Frontal cortex (tissue), 4 donors: Measurements from ENCODE around the gene LAG3. TPM values are rescaled to one million over a fixed set of nuclear protein-coding genes. Genes with fewer than 3 reads are reported as not detected.
A peak's percentile ranks its signal among the peaks of the same experiment; 100 is the strongest.
"Not testable (repeated sequence)": the region's sequence is repeated elsewhere in the genome, so short reads cannot be mapped to it uniquely, and the experiment has no call there.

Experiments
- DNase-seq, 2 donors: peaks; one replicate each; pipeline ENCODE4 v3.0.0; 2012; ENCODE audit warnings: low spot score in 2 of 2
- FAIRE-seq: peaks from 2 replicates; lab custom pipeline; 2012; peaks lifted over from hg19 to GRCh38; lab: Jason Lieb, UNC
- total RNA-seq: library from RNA; depleted of rRNA; stranded (reverse); fragments of >200 nt; gene quantifications from one replicate; pipeline ENCODE4 v1.2.3, GENCODE V29; 2014
- donor health status: control.
- donor health status: control.
- donor health status: control.

LAG3 gene
- under 0.01 TPM for total RNA-seq

DNA sequence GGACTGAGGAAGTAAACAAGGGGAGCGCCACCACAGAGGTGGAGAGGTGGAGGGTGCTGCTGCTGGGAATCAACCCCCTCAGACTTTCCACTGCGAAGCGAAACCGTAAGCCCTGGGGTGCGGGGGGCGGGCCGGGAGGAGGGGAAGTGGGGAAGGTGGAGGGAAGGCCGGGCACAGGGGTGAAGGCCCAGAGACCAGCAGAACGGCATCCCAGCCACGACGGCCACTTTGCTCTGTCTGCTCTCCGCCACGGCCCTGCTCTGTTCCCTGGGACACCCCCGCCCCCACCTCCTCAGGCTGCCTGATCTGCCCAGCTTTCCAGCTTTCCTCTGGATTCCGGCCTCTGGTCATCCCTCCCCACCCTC, at the start of gene LAG3:
Gene LAG3 (plus strand): TSS at position 190 of the 365 bp plus-strand sequence. CDS start 333 bp downstream, outside the sequence.
- DNase-seq (peak in 1 of 2 donors; percentile 39), FAIRE-seq (no peak)

DNA sequence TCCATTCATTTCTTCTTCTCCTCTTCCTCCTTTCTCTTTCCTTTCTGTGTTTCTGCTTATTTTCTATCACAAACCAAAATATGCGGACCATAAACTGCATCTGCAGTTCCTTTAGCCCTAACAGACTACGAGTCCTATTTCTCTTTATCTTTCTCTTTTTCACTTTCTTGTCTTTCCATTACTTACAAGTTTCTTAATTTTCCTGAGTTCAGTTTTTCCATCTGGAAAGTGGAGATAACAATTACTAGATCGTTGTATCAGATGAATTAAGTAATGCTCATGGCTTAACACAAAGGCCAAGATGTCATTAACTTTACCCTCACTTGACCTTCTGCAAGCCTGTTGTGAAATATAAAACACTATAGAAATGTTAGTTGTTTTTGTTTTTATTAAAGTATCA, 49.5 kb upstream of the LAG3 start:
- DNase-seq (no peak), FAIRE-seq (no peak)

DNA sequence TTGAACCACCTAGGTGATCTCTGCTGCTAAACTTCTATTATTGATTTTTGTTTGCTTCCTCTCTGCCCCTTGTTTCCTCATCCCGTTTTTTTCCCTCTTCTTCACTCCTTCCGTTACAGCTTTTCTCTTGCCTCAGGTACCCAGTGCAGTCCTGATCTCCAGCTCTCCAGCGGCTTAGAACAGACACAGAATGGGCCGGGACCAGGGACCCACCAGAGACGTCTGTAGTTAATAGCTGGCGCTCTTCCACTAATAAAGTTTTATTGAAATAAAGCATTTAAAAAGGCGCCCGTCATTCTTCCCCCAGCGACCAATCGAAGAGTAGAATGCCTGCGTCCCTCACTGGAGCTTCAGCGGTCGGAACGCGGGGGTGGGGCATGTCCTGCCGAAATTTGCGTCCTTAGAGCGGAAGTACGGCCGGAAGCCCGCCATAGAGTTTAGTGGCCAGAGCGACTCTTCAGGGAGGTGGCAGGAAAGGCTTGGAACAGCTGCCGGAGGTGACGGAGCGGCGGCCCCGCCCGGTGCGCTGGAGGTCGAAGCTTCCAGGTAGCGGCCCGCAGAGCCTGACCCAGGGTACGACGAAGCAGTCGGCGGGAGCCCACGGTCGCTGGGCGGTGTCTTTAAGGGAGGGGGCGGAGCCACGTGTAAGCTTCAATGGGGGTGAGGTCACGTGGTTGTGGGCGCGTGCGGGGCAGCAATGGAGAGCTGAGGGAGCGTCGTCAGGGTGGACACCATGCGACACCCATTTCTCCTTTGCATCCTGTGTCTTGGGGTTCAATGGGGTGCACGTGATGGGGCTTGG, 48.5 kb upstream of the LAG3 start, which contains the start of gene COPS7A:
Gene COPS7A (plus strand): TSS at position 440 of the 802 bp plus-strand sequence. CDS start 611 bp downstream, outside the sequence.
- FAIRE-seq, result peak; percentile 54
- peak; percentile 92 to 95 for DNase-seq

DNA sequence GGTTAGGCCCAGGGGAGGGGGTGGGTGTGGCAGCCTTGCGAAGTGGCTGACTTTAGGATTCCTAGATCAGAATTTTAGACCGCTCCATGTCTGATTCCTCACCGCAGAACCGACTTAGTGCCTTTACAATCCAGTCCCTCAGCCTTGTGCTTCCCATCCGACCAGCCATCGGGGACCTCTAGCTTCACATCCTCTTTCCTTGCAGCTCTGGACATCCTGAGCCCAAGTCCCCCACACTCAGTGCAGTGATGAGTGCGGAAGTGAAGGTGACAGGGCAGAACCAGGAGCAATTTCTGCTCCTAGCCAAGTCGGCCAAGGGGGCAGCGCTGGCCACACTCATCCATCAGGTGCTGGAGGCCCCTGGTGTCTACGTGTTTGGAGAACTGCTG, 47.9 kb upstream of the LAG3 start:
- FAIRE-seq (no peak), DNase-seq (no peak)

DNA sequence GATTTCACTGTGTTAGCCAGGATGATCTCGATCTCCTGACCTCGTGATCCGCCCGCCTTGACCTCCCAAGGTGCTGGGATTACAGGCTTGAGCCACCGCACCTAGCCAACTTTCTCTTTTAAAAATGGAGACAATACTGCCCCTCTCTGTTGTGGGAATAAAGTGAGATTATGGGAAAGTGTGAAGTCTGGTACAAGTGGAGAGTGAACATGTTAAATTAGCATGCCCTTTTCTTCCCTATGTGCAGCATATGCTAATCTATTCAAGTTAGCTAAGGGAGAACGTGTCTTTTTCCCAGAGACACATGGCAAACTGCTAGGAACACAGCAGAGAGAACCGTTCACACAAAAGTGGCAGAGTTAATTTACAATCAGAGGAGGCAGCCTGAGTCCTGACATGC, 47.0 kb upstream of the LAG3 start:
- FAIRE-seq (no peak), DNase-seq (no peak)

DNA sequence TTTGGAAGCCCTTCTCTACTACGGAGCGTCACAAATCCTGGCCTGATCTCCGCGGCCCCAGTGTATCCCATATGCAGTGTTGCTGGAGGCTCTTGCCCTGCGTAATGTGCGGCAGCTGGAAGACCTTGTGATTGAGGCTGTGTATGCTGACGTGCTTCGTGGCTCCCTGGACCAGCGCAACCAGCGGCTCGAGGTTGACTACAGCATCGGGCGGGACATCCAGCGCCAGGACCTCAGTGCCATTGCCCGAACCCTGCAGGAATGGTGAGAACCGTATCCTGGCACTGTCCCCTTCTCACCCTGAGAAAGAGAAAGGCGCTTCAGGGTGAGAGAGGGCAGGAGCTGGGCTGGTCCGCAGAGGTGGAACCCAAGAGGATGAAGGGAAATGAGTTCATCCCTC, 43.1 kb upstream of the LAG3 start:
- no peak for DNase-seq
- FAIRE-seq, result no peak

DNA sequence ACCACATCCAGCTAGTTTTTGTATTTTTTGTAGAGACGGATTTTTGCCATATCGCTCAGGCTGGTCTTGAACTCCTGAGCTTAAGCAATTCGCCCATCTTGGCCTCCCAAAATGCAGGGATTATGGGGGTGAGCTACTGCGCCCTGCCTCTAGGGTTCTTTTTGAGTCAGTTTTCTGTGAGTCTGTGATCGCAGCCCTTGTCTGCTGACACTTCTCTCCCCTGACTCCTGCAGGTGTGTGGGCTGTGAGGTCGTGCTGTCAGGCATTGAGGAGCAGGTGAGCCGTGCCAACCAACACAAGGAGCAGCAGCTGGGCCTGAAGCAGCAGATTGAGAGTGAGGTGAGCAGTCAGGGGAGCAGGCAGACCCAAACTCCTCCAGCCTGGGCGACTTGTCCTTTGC, 42.2 kb upstream of the LAG3 start:
- DNase-seq (no peak), FAIRE-seq (no peak)

DNA sequence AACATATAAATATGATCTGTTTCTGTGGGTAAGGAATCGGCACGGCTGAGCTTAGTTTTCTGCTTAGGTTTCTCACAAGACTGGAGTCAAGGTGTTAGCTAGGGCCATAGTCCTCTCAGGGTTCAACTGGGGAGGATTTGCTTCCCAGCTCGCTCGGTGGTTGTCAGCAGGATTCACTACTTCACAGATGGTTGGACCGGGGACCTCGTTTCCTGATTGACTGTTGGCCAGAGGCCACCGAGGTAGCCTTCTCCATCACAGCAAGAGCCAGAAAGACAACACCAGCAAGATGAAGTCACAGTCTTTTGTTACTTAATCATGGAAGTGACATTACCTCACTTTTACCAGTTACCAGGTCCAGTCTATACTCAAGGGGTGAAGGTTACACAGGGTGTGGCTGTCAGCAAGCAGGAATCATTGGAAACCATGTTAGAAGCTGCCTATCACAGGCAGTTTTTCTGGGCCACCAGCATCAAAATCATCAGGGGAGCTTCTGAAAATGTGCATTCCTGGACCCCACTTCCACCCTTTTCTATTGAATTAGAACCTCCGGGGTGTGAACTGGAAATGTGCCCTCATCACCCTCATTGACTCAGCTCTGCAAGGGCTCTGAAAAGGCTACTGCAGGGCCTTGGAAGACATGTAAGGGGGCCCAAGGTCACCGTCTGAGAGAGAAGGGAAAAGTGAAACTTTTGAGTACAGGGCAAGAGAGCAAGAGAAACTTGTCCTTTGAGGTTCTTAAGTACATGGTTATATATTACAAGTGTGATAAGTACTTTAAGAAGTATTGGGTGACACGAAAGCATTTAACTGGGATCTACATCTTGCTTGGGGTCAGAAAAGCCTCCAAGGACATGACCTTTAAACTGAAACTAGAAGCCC, 37.6 kb upstream of the LAG3 start:
- DNase-seq, result no peak
- FAIRE-seq, result no peak

DNA sequence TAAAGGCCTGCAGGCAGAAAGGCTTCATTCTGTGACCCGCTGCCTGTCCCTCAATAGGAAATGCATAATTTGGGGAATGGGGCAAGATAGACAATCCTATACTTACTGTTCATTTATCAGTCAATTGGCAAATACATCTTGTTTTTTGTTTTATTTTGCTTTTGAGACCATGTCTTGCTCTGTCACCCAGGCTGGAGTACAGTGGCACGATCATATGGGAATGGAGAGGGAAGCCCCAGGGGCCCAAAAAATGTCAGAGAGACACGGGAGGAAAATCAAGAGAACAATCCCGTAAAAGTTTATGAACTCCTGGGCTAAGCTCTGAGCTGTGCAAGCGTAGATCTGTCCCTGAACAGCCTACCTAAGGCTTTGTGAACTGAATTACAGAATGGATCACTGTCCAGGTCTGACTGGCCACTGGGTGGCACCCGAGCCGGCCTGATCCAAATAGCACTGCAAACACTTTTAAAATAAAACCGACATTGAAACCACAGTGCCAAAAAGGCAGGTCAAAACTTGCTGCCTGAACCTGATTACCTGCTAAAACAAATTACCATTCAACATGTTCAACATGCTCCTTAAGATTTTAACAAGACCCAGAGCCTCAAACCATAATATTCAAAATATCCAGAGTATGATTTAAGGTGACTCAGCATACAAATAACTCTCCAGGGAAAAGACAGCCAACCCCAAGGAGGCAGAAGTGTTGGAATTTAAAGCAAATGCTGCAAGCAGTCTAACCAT, 36.7 kb upstream of the LAG3 start:
- DNase-seq (peak in 1 of 2 donors; percentile 71), FAIRE-seq (no peak)

DNA sequence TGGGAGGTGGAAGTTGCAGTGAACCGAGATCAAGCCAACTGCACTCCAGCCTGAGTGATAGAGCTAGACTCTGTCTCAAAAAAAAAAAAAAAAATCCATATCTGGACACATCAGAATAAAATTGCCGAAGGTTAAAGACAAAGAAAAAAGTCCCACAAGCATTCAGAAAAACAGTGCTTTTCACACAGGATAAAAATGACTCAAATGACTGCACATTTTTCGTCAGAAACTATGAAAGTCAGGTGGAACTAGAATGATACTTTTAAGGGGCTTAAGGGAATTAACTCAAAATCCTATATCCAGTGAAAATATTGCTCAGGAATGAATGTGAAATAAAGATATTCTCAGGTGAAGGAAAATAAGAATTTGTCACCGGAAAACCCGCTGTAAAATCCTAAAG, 35.6 kb upstream of the LAG3 start:
- FAIRE-seq, result no peak

DNA sequence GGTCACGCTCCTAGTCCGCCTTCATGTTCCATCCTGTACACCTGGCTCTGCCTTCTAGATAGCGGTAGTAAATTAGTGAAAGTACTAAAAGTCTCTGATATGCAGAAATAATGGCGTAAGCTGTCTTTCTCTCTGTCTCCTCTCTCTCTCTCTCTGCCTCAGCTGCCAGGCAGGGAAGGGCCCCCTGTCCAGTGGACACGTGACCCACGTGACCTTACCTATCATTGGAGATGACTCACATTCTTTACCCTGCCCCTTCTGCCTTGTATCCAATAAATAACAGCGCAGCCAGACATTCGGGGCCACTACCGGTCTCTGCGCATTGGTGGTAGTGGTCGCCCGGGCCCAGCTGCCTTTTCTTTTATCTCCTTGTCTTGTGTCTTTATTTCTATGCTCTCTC, 30.2 kb upstream of the LAG3 start:
- not testable (repeated sequence) for DNase-seq, FAIRE-seq

More for the DNA sequence above, 35.6 kb upstream of the LAG3 start:
- DNase-seq, result no peak

DNA sequence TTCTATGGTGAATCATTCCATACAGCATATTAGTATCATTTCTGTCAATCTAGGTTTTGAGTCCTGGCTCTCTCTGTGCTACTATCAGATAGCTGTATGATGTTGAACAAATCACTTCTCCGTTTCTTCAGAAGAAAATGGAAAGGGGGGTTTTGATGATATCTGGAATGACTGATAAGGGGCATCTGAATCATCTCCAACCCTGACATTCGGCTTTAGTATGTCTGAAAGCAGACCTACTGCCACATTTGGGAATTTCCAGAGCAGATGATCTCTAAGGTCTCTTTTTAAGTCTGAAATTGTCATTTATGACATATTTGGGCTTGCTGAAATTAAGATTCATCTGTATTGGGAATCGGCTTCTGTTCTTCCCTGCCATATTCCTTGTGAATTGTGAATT, 29.5 kb upstream of the LAG3 start:
- FAIRE-seq, result no peak

DNA sequence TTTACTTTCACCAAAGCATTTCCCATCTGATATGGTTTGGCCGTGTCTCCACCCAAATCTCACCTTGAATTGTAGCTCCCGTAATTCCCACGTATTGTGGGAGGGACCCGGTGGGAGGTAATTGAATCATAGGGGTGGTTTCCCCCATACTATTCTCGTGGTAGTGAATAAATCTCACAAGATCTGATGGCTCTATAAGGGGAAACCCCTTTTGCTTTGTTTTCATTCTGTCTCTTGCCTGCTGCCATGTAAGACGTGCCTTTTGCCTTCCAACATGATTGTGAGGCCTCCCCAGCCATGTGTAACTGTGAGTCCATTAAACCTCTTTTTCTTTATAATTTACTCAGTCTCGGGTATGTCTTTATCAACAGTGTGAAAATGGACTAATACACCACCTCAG, 29.0 kb upstream of the LAG3 start:
- not testable (repeated sequence) for FAIRE-seq, DNase-seq

More for the DNA sequence above, 29.5 kb upstream of the LAG3 start:
- DNase-seq, result no peak

DNA sequence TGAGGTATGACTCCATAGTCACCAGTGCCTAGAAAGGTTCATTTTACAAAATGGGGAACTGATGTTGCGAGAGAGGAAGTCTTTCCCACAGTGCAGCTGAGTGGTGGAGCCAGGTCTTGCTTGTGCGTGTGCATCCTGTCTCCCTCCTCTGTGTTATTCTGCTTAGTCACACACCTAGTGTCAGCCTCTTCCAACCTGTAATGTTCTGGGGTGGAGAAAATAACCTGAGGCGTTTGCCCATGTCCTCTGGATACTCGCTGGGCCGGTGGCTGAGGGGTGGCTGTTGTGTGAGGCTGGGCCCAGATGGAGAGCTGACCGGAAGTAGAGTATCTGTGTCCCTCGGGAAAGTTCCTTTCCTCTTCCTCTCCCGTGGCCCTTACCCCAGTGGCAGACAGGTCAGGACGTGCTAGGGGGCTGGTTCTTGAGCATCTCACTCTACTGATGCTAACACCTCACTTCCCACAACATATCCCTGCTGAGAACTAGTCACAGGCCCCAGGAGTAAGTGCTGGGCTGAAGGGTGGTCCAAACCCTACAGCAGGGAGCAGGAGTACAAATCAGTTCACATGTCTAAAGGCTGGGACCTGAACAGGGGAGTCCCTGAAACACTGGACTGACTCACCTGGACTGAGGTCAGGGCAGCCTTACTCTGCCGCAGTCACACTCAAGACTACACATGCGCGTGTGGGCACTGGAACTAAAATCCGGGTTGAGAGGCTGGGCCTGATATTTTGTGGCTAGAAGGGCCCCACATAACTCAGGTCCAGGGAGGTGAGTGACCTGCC, 26.4 kb upstream of the LAG3 start:
- FAIRE-seq, result no peak
- no peak for DNase-seq

DNA sequence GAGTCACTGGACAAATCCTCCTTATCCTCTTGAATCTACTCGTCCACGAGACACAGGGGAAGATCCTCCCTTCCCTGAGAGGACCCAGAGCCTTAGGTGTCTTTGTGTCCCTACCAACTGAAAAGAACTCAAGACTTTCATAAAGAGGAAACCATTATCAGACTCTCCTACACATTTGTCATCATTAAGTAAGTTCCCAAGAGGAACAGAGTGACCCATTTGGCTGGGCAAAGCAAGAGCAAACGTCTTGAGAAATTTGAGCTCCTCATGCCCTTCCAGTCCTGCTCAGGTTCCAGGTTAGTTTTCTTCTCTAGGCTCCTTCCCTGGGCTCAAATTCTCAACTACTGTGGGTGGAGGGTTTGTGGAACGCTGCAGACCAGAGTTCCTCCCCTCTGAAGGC, 25.1 kb upstream of the LAG3 start:
- no peak for FAIRE-seq
- no peak for DNase-seq

DNA sequence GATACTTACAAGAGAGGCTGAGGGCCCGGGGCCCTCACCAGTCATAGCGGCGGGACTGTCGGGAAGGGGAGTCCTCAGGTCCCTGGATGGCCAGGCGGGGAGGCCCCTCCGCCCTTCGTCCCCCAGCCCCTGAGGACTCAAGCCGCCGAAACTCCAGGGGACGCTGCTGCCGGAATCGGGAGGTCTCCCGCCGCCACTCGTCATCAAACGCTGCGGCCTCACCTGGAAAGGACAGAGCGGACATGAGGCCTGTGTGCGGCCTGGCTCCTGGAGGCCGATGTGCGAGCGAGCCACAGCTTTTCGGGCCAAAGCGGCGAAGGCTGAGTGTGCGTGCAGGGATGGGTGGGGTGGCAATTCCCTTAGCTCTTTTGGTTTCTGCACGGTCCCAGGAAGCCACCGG, 23.6 kb upstream of the LAG3 start:
- DNase-seq, result no peak
- FAIRE-seq, result no peak

DNA sequence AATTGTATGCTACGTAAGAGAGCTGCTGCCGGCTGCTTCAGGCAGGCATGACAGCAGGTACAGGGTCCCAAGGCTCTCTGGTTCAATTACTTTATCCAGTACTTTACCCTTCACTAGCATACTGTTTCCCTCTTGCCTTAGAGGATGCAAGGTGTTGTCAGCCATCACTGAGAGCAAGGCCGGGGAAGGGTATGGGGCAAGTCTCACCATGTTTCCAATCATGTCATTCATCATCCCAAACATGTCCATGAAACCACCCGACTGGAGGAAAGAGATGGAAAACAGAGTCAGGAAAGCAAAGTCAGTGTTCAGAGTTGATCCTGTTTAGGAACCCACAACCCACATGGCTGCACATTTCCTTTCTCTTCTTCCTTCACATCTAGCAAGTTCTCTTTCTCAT, 21.8 kb upstream of the LAG3 start:
- no peak for DNase-seq
- FAIRE-seq, result no peak

DNA sequence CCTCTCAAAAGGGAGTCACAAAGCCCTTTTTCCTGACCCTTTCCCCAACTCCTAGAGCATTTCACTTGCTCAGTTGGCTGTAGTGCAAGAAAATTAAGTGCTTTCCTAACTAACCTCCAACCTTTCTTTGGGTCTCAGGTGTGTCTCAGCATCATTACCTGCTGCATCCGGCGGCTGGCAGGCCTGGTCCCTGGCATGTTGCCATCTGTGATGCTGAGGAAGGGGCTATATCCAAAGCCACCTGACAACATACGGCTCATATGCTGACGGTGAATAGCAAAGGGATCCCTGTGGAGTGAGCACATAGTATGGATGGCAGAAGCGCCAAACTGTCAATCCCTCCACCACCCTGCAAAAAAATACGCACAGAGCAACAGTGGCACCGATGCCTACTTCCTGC, 20.6 kb upstream of the LAG3 start:
- FAIRE-seq (no peak), DNase-seq (no peak)

DNA sequence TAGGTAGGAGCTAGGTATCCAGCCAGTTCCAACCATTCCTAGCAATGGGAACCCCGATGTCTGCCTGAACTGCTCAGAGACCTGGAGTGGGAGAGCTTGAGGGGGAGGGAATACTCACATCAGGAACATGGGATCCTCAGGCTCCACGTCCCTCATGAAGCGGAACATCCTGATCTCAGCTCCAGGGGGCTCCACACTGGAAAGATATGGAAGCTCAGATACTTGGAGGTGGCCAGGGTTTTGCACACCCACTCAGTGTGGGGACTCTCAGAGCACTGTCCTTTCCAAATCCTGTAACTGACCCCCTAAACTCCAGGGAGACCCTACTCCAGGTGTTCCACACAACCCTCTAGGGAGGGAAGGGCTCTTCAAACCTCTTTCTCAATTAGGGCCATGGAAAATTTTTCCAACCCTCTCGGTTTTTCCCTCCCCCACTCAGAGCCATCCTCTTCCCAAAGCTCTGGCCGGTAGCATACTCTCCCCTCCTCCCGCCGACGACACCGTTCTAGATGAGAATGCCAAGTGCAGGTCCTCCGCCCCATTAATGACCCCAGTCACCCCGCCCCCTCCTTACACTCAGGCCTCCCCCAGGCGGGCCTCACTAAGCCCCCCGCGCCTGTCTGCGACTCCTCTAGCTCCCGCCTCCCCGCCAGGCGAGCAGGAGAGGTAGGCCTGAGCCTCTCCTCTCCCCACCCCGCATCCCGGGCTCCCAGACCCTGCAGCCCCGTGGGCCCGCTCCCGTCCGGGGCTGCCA, 20.0 kb upstream of the LAG3 start:
- peak in 1 of 2 donors; percentile 49 for DNase-seq
- no peak for FAIRE-seq
